DND-41 (cell line): ENCODE measurements around the gene FOXK2.

Experiments
- ATAC-seq: fragments of 200-7000 bp; cut with Tn5 transposase; 3 replicates; pipeline ENCODE4 v1.9.1; 2021; ENCODE audit warnings: low read depth; ENCODE audit not compliant: insufficient read depth
- DNase-seq: peaks from one replicate; pipeline ENCODE4 v3.0.0-alpha.2; 2020
- H2AFZ ChIP-seq: 2 replicates; pipeline ENCODE4 v1.6.0; 2012; ENCODE audit warnings: low read depth, low read length
- H3K27ac ChIP-seq: 2 replicates; pipeline ENCODE4 v1.5.1; 2012; ENCODE audit warnings: low read length, inconsistent platforms
- H3K27me3 ChIP-seq: fragments of 200-600 bp; sonication (generic); 2 replicates; pipeline ENCODE4 v1.6.0; 2012; ENCODE audit warnings: low read length, mild to moderate bottlenecking, inconsistent platforms; ENCODE audit not compliant: insufficient read depth, poor library complexity
- H3K36me3 ChIP-seq: 2 replicates; pipeline ENCODE4 v1.5.1; 2012; ENCODE audit warnings: low read length, inconsistent platforms; ENCODE audit not compliant: insufficient read depth
- H3K4me1 ChIP-seq: 2 replicates; pipeline ENCODE4 v1.5.1; 2012; ENCODE audit warnings: mild to moderate bottlenecking, low read length; ENCODE audit not compliant: insufficient read depth
- H3K4me2 ChIP-seq: 2 replicates; pipeline ENCODE4 v1.6.0; 2012; ENCODE audit warnings: mild to moderate bottlenecking, moderate library complexity, low read length, inconsistent platforms; ENCODE audit not compliant: insufficient read depth
- H3K4me3 ChIP-seq, 2 experiments: fragments of 200-600 bp in 1 of 2; shearing (Covaris generic) in 1 of 2; 2 replicates each; pipeline ENCODE4 v1.5.1; 2012 to 2016; ENCODE audit warnings: inconsistent platforms in 2 of 2, low read length in 2 of 2, mild to moderate bottlenecking in 2 of 2, low read depth in 1 of 2, moderate library complexity in 1 of 2
- H3K79me2 ChIP-seq: 2 replicates; pipeline ENCODE4 v1.6.0; 2012; ENCODE audit warnings: low read length, inconsistent platforms; ENCODE audit not compliant: insufficient read depth
- H3K9ac ChIP-seq: 2 replicates; pipeline ENCODE4 v1.6.0; 2012; ENCODE audit warnings: low read depth, mild to moderate bottlenecking, inconsistent platforms, low read length, moderate library complexity
- H3K9me3 ChIP-seq: 2 replicates; pipeline ENCODE4 v1.5.1; 2012; ENCODE audit warnings: low read length, moderate library complexity, mild to moderate bottlenecking, inconsistent platforms; ENCODE audit not compliant: insufficient read depth, severe bottlenecking
- H4K20me1 ChIP-seq: 2 replicates; pipeline ENCODE4 v1.6.0; 2012; ENCODE audit warnings: low read length; ENCODE audit not compliant: insufficient read depth
- CTCF ChIP-seq: IDR thresholded peaks from 2 replicates; pipeline ENCODE4 v1.5.1; 2012; ENCODE audit warnings: borderline replicate concordance, low read length, moderate library complexity, mild to moderate bottlenecking; ENCODE audit not compliant: poor library complexity, severe bottlenecking; ENCODE audit errors: extremely low read depth
- EZH2 ChIP-seq: IDR thresholded peaks from 3 replicates; pipeline ENCODE4 v1.6.1; 2012; ENCODE audit warnings: borderline replicate concordance, low read depth, mild to moderate bottlenecking, moderate library complexity, low read length, inconsistent platforms; ENCODE audit not compliant: severe bottlenecking

Gene FOXK2

GRCh38 chr17:82496529-82497434, 22.8 kb upstream of the FOXK2 start:
- no peak for TF ChIP-seq EZH2
- no peak for TF ChIP-seq CTCF
- Histone ChIP-seq H3K36me3 (no peaks in the 10 kb centered on the region), H3K4me2 (peak overlapping the region; percentile 70), H3K27me3 (no peaks in the 10 kb centered on the region), H3K79me2 (peaks cover 6% of the 10 kb centered on the region; the same call in 1 of the 2 replicates), H3K9me3 (no peaks in the 10 kb centered on the region), H3K9ac (peak overlapping the region; percentile 85), H2AFZ (peak overlapping the region; percentile 91), H4K20me1 (no peaks in the 10 kb centered on the region), H3K4me3 (peak overlapping the region; percentile 52 to 75), H3K4me1 (peaks cover 34% of the 10 kb centered on the region), H3K27ac (peak overlapping the region; percentile 92)
- DNase-seq (peak; percentile 92), ATAC-seq (peak; percentile 77)

- DNase-seq = peak; percentile 65
- Histone ChIP-seq H3K9me3 (no peaks in the 10 kb centered on the region), H3K36me3 (no peaks in the 10 kb centered on the region), H3K27ac (peak overlapping the region; percentile 78), H3K4me1 (peaks cover 34% of the 10 kb centered on the region), H3K79me2 (peaks cover 6% of the 10 kb centered on the region; the same call in 1 of the 2 replicates), H3K4me3 (peak overlapping the region; percentile 39 to 67), H3K27me3 (no peaks in the 10 kb centered on the region), H4K20me1 (no peaks in the 10 kb centered on the region), H3K9ac (peak overlapping the region; percentile 85), H2AFZ (peak overlapping the region; percentile 84), H3K4me2 (peak overlapping the region; percentile 93)
- ATAC-seq = peak; percentile 59
- TF ChIP-seq EZH2 (no peak), CTCF (no peak)
Measured at GRCh38 chr17:82497483-82498405, 21.8 kb upstream of the FOXK2 start.

- Histone ChIP-seq H3K9me3 (no peaks in the 10 kb centered on the region), H3K27ac (no peak overlapping the region), H3K4me3 (no peak overlapping the region), H3K79me2 (peaks cover 3% of the 10 kb centered on the region; the same call in 1 of the 2 replicates), H3K4me1 (peaks cover 16% of the 10 kb centered on the region), H3K27me3 (no peaks in the 10 kb centered on the region), H3K4me2 (no peak overlapping the region), H3K9ac (no peak overlapping the region), H4K20me1 (no peaks in the 10 kb centered on the region), H2AFZ (no peak overlapping the region), H3K36me3 (no peaks in the 10 kb centered on the region)
- no peak for TF ChIP-seq CTCF
- TF ChIP-seq EZH2 = no peak
- DNase-seq (no peak), ATAC-seq (no peak)
Measured at GRCh38 chr17:82502207-82502606, 17.3 kb upstream of the FOXK2 start.
